Activated CD4-positive, alpha-beta T cell treated with anti-CD3 and anti-CD28 coated beads for 48 hours (primary cell): ENCODE results near the gene KLHL13.
"Not testable (repeated sequence)": the region's sequence is repeated elsewhere in the genome, so short reads cannot be mapped to it uniquely, and the experiment has no call there.

Source experiments
- DNase-seq: peaks from one replicate; pipeline ENCODE4 v3.0.0-alpha.2; 2020

Gene KLHL13

DNA sequence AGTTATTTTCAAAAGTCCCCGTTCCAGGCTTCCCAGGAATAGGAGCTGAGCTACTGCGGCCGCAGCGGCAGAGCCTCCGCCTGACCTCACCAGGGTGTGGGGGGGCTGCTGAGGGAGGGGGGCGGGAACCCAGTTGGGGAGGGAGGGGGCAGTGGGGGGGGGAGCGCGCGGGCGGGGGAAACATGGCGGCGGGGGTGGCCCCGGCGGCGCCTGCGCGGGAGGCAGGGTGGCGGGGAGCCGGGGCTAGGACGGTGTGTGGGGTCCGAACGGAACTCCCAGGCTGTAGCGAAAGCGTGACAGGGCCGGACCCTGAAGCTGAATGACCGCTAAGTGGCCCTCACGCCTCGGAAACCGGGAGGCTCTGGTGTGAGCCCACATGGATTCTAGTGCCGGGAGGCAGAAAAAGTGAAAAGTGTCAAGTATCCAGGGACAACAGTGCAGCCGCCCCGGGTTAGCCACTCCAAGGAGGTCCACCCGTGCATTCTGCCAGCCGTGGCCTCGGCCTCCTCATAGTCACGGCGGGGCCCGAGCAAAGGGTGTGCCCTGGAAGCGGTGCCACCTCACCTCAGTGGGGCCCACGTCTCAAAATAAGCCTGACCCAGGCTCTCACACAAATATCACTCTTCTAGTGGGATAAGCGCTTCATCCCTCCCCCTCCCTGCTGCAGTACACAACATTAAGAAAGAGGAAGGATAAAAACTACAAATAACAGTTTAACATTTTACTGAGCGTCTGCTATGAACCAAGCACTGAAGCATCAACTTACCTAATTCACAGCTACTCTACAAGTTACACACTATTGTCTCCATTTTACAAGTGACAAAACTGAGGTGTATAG lies at the start of gene KLHL13:
KLHL13 (minus strand) TSS at position 98 of the 838 bp plus-strand sequence. CDS start 88,337 bp downstream, outside the sequence.
- DNase-seq, result peak; percentile 3

- DNase-seq, result no peak
Observed at GRCh38 chrX:118164138-118164537, 47.5 kb upstream of the KLHL13 start.

DNA sequence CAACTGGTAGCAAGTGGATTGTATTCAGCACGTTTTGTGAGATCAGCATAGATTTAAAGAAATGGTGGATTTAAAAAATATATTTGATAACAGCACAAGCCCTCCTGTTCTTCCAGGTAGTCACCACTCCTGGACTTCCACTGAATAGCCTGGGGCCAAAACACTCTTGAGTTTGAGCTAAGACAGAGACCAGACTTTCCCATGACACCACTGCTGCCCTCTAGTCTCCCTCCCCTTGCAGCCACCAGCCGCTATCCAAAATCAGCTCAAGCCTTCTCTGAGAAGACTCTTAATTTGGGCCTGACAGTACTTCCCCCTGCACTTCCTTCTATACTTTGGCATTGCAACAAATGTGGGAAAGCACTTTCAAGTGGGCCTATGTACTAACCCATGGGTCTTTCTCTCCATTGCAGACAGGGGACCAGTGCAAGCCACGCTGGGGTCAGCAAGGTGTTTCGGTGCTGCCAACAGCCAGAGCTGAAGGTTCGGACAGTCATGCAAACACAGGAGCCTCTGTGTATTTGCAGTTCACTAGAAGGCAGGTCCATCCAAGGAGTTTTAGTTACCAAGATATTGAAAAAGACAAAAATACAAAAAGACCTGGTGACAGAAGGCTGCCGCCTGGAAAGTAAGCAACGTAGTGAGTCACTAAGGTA lies 40.5 kb upstream of the KLHL13 start:
- no peak for DNase-seq

DNA sequence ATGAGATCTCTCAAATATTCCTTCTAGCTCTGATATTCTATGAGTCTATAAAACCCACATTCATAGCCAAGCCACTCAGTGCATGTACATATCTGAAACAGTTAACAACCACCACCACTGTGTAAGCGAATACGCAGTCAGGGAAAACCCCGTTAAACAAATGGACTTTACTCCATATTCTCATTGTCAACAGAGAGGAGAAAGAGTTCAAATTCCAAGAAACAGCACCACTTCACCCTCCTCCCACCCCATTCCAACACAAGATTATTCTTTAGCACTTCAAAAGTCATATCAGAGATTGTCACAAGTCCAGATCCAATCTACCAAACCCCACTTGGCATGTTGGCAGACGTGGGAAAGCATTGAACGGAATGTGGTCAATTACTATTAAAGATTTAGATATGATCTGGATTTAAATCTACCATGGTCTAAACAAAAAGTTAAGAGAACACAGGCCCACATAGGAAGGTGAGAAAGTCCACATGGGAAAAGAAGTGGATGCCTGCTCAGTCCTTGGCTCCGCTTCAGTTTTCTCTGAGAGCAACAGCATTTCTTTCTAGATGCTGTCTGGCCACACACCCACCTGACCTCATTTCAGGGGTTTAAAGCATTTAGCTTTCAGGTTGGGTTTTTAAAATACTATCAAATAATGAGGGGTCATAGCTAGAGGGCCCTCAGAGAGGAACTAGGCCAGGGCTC lies 39.8 kb upstream of the KLHL13 start:
- DNase-seq, result no peak

DNA sequence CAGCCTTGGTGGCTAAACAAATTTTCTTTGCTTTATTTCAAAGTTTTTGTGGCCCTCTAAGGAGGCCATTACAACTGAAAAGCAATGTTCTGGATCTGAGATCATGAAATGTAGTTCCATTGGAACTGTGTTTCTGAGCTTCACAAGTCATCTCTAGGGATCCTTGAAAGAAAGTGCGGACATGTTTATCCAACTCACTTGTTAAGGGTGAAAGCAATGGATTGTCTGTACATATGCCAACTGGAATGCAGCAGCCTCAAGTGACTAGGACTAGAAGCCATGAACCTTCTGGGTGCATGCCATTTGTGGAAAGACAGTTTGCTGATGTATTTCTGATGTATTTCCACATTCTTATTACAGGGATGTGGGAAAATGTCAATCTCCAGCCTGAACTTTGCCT lies 36.7 kb upstream of the KLHL13 start:
- DNase-seq, result no peak

DNA sequence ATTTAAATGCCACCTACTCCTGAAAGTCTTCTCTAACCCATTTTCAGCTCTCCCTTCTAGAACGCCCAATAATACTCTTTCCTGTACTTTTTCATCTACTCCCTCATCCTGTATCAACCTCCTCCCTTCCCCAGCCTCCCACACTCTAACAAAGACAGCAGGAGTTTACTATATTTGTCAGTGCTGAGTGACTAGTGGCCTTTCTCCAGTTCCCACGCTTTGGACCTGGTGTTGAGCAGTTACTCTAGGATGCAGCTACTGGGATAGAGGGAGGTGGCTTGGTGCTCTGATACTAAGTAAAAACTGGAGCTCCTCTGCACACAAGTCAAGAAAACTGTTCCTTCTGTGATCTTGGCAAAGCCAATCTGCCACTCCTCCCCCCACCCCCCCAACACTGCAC lies 36.1 kb upstream of the KLHL13 start:
- no peak for DNase-seq

GRCh38 chrX:118148737-118149136 lies 32.1 kb upstream of the KLHL13 start:
- DNase-seq, result no peak

GRCh38 chrX:118147771-118148170 lies 31.2 kb upstream of the KLHL13 start:
- not testable (repeated sequence) for DNase-seq

GRCh38 chrX:118143578-118143977 lies 27.0 kb upstream of the KLHL13 start:
- DNase-seq, result no peak

GRCh38 chrX:118131336-118131735 lies 14.7 kb upstream of the KLHL13 start:
- DNase-seq, result no peak

GRCh38 chrX:118129681-118130080 lies 13.1 kb upstream of the KLHL13 start:
- no peak for DNase-seq

DNA sequence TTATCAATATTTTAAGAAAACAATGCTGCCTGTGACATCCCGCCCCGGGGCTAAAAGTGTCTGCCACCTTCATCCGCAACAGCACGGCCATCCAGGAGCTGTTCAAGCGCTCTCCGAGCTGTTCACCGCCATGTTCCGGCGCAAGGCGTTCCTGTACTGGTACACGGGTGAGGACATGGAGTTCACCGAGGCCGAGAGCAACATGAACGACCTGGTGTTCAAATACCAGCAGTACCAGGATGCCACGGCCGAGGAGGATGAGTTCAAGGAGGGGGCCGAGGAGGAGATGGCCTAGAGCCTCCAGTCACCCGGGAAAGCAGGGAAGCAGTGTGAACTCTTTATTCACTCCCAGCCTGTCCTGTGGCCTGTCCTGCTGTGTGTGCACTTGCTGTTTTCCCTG lies 12.1 kb upstream of the KLHL13 start:
- DNase-seq, result no peak

GRCh38 chrX:118126286-118126685 lies 9.7 kb upstream of the KLHL13 start:
- DNase-seq, result no peak

DNA sequence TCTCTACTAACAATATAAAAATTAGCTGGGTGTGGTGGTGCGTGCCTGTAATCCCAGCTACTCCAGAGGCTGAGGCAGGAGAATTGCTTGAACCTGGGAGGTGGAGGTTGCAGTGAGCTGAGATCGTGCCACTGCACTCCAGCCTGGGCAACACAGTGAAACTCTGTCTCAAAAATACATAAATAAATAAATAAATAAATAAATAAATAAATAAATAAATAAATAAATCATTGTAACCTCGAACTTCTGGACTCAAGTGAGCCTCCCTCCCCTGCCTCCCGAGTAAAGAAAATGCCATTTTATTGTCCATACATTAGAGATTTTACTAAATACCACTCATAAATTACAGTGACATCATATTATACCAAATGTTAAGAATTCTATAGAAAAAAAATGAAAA lies 7.6 kb upstream of the KLHL13 start:
- DNase-seq, result not testable (repeated sequence)

DNA sequence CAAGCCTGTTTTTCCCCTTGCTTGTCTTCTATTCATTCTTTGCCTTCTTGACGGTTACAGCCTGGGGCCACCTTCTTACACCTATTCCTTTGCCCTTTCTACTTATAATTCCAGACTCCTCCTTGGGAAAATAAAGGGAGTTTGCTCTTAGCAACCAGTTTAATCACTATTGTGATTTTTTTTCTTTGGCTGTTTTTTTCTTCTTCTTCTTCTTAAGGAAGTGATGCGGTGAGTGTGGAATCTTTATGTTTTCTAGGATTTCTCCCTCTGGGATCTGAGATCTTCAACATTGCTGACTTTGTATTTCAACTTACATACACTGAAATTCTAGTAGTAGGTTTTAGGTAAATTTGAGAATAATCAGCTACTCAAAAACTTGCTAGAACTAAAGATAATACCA lies 1.1 kb upstream of the KLHL13 start:
- no peak for DNase-seq

GRCh38 chrX:118115953-118116712 lies 477 bp downstream of the KLHL13 start:
- peak; percentile 6 for DNase-seq

DNA sequence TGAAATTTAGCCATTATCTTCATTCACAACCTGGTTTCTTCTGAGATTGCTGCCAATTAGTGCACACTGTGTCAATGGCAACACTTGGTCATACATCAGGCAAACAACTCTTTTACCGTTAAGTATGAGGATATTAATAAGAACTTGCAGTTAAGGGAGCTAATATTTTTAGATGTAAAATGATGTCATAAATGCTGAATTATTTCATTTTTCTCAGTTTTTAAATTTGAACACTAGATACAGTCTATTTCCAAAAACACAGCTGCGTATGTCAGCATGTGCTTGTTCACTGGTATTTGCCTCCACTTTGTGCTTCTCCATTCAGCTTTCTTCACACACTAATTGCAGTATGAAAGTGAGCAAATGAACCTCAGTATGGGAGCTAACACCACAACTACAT lies 1.6 kb downstream of the KLHL13 start:
- DNase-seq, result no peak

DNA sequence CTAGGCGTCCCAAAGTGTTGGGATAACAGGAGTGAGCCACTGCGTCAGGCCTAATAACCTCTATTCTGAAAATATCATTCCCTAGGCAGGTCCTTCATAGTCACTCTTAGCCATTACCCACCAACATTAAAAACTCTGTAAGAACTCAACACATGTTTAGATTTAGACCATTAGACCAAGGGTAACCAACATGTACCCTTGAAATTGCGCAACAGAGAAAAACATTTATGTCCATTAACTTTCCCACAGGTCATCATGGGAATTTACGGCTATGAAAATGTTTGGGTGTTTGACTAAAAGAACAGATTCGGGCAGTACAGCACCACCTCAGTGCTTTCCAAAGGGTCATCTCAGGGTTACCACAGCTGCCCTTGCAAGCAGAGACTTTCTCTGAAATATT lies 7.5 kb downstream of the KLHL13 start:
- DNase-seq, result no peak

- DNase-seq, result no peak
Observed at GRCh38 chrX:118108304-118108703, 8.3 kb downstream of the KLHL13 start.

DNA sequence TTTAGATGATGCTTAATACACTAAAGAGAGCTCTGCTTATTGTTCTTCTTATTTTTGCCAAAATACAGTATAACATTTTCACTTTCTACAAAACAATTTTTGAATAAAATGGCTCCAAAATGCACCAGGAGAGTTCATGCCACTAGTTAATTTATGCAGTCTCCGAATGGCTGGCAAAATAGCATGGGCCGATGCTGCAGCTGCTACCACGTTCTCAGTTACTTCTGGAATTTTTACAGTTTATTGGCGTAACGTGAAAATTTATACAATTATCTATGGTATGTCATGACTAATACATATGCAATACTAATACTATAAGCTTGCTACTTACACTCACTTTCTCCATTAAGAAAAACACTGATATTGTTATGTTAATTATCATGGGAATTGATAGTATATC lies 16.5 kb downstream of the KLHL13 start:
- DNase-seq, result no peak

GRCh38 chrX:118088084-118088483 lies 28.5 kb downstream of the KLHL13 start:
- DNase-seq, result no peak

DNA sequence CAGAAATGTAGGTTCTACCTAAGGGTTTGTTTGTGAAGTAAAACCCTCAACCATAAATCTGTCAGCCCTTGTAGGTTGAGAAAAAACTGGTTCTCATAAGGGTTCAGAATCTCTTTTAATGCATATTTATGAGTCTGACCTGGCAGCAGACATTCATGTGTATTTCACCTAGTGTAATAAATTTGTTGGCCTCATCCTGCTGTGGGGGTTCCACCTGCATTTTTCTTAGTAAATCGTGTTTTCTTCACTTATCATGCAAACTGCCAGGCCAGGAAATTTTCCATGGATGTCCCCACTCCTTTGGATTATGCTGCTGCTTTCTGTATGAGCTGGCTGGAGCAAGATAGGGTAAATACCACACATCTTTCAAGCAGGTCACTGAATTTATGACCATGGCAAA lies 42.4 kb downstream of the KLHL13 start:
- DNase-seq, result no peak

- DNase-seq, result no peak
Observed at GRCh38 chrX:118066867-118067515, 49.6 kb downstream of the KLHL13 start.
